Measurements from ENCODE around the gene TPRKB.

DNA sequence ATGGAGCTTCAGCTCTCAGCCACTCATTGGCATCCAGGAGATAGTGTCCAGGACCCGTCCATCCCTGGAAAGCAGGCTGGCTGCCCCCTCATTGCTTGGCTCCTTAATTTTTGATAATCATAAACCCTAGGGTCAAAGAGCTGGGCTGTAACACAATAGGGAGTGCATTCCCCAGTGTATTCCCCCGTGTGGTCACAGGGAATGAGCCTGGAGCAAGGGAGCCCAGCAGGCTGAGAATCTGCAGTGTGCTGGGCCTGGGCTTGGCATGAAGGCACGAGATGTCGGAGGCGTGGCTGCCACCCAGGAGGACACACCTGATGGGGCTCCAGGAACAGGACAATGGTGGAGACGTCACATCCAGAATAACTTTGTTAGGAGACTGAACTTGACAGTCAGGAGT lies 18.7 kb downstream of the TPRKB start:
- no peak for TF ChIP-seq CTCF (IDR thresholded peaks at IDR 0.05; ENCODE audit: low read length)
- no peak for TF ChIP-seq EZH2phosphoT487 (IDR thresholded peaks at IDR 0.05; ENCODE audit: low read length)
- no peak for TF ChIP-seq EZH2 (optimal IDR thresholded peaks at IDR 0.05; ENCODE audit: low read depth, low read length)
